Measurements from ENCODE around the gene RNF213.

Gene RNF213

GRCh38 chr17:80261159-80261894, 675 bp downstream of the RNF213 start (continued):
- no peak for TF ChIP-seq TSHZ1 (tag by site-specific recombination; IDR thresholded peaks at IDR 0.05; ENCODE audit: borderline replicate concordance)
- no peak for TF ChIP-seq ZIC2 (tag by site-specific recombination; IDR thresholded peaks at IDR 0.05)
- peak; percentile 48 for TF ChIP-seq ZNF561 (tag by site-specific recombination; IDR thresholded peaks at IDR 0.05; ENCODE audit: borderline replicate concordance)
- 0 out of 2 replicates have a peak, but pooled peaks have one; percentile 5 for TF ChIP-seq YY1 (tag by site-specific recombination; IDR thresholded peaks at IDR 0.05)
- no peak for TF ChIP-seq PRDM6 (tag by site-specific recombination; IDR thresholded peaks at IDR 0.05)
- no peak for TF ChIP-seq ZFP41 (tag by site-specific recombination; IDR thresholded peaks at IDR 0.05; ENCODE audit: borderline replicate concordance)
- no peak for TF ChIP-seq ZNF610 (tag by site-specific recombination; IDR thresholded peaks at IDR 0.05; ENCODE audit: borderline replicate concordance)
- no peak for TF ChIP-seq ZNF239 (tag by site-specific recombination; IDR thresholded peaks at IDR 0.05)
- no peak for TF ChIP-seq ZNF621 (tag by site-specific recombination; IDR thresholded peaks at IDR 0.05)
- TF ChIP-seq ZSCAN5A (tag by site-specific recombination; IDR thresholded peaks at IDR 0.05): no peak
- TF ChIP-seq BCL11B (tag by site-specific recombination; IDR thresholded peaks at IDR 0.05; ENCODE audit: low read depth): no peak
- no peak for TF ChIP-seq ZNF777 (tag by site-specific recombination; IDR thresholded peaks at IDR 0.05; ENCODE audit: borderline replicate concordance)
- TF ChIP-seq MYNN (tag by site-specific recombination; IDR thresholded peaks at IDR 0.05; ENCODE audit: borderline replicate concordance): no peak; the same call in 1 of the 2 replicates
- TF ChIP-seq ZBTB17 (tag by site-specific recombination; IDR thresholded peaks at IDR 0.05): 0 out of 2 replicates have a peak, but pooled peaks have one; percentile 18
- no peak for TF ChIP-seq ZNF366 (tag by site-specific recombination; conservative IDR thresholded peaks at IDR 0.05)
- TF ChIP-seq ZNF785 (tag by site-specific recombination; IDR thresholded peaks at IDR 0.05): no peak
- TF ChIP-seq ZNF138 (tag by site-specific recombination; IDR thresholded peaks at IDR 0.05; ENCODE audit: borderline replicate concordance): no peak
- no peak for TF ChIP-seq ZNF155 (tag by site-specific recombination; IDR thresholded peaks at IDR 0.05)
- TF ChIP-seq PRDM4 (tag by site-specific recombination; IDR thresholded peaks at IDR 0.05): no peak
- no peak for TF ChIP-seq ZSCAN30 (tag by site-specific recombination; IDR thresholded peaks at IDR 0.05)
- peak; percentile 30; the same call in 1 of the 2 replicates for TF ChIP-seq PRDM10 (tag by site-specific recombination; IDR thresholded peaks at IDR 0.05)
- no peak for TF ChIP-seq ZNF626 (tag by site-specific recombination; IDR thresholded peaks at IDR 0.05)
- TF ChIP-seq ZNF529 (tag by site-specific recombination; IDR thresholded peaks at IDR 0.05; ENCODE audit: insufficient replicate concordance): no peak
- TF ChIP-seq ZNF449 (tag by site-specific recombination; IDR thresholded peaks at IDR 0.05): no peak
- TF ChIP-seq ZNF112 (tag by site-specific recombination; IDR thresholded peaks at IDR 0.05): no peak

Data from HEK293 (cell line).